H1 (cell line): Measurements from ENCODE around the gene TMOD4. TPM values are rescaled to one million over a fixed set of nuclear protein-coding genes. Genes with fewer than 3 reads are reported as not detected.

Experiments
- CTCF ChIA-PET: fragments of 300-600 bp; sonication (Branson Sonifier 250); formaldehyde crosslinking; loops from one replicate; lab custom pipeline; 2021; ENCODE audit not compliant: partially characterized antibody; lab: Charles Lee
- POLR2A ChIA-PET: fragments of 300-600 bp; sonication (Branson Sonifier 250); formaldehyde crosslinking; loops from one replicate; lab custom pipeline; 2021; ENCODE audit warnings: inconsistent platforms; ENCODE audit not compliant: partially characterized antibody; lab: Charles Lee
- DNase-seq, 2 experiments: peaks; one replicate each; pipeline versions ENCODE4 v3.0.0 to v3.0.0-alpha.2; 2010 to 2022; ENCODE audit warnings: low spot score in 2 of 2, low read depth in 1 of 2, mixed read lengths in 1 of 2
- FAIRE-seq: peaks from 2 replicates; lab custom pipeline; 2011; peaks lifted over from hg19 to GRCh38; lab: Jason Lieb, UNC
- H2AFZ ChIP-seq: 2 replicates; pipeline ENCODE4 v1.8.1; 2012; ENCODE audit warnings: low read length, inconsistent platforms
- H2AK5ac ChIP-seq: 2 replicates; pipeline ENCODE4 v1.6.1; 2013; ENCODE audit warnings: low read depth, low read length
- H2BK120ac ChIP-seq: replicated peaks from 2 replicates; pipeline ENCODE3; 2013; ENCODE audit warnings: low read depth, low read length, inconsistent platforms
- H2BK12ac ChIP-seq: 2 replicates; pipeline ENCODE4 v1.6.1; 2013; ENCODE audit warnings: low read depth, low read length
- H2BK15ac ChIP-seq: 2 replicates; pipeline ENCODE4 v1.6.1; 2013; ENCODE audit warnings: low read length
- H2BK20ac ChIP-seq: 2 replicates; pipeline ENCODE4 v1.6.1; 2013; ENCODE audit warnings: low read length
- H2BK5ac ChIP-seq: 2 replicates; pipeline ENCODE4 v1.6.1; 2013; ENCODE audit warnings: low read depth, low read length
- H3K14ac ChIP-seq: 2 replicates; pipeline ENCODE4 v1.6.1; 2013; ENCODE audit warnings: inconsistent platforms; ENCODE audit not compliant: insufficient read length
- H3K18ac ChIP-seq: 2 replicates; pipeline ENCODE4 v1.6.1; 2013; ENCODE audit warnings: low read length; ENCODE audit errors: extremely low read depth
- H3K23ac ChIP-seq: 2 replicates; pipeline ENCODE4 v1.6.1; 2013; ENCODE audit warnings: inconsistent platforms; ENCODE audit not compliant: insufficient read length
- H3K23me2 ChIP-seq: 2 replicates; pipeline ENCODE4 v1.6.1; 2013; ENCODE audit warnings: low read depth, low read length
- H3K27ac ChIP-seq: 2 replicates; pipeline ENCODE4 v1.6.1; 2011; ENCODE audit warnings: low read depth, low read length, inconsistent platforms
- H3K27me3 ChIP-seq, 4 experiments: replicated peaks in 1 of 4; 1 replicate in 1 of 4; 2 replicates in 3 of 4; pipeline versions ENCODE4 v1.6.1 to v1.8.1; 2011 to 2013; ENCODE audit warnings: low read length in 3 of 4, mild to moderate bottlenecking in 3 of 4, inconsistent platforms in 2 of 4, mixed read lengths in 2 of 4, moderate library complexity in 1 of 4; ENCODE audit not compliant: control insufficient read depth in 3 of 4, insufficient read depth in 3 of 4; ENCODE audit errors: extremely low read depth in 1 of 4
- H3K36me3 ChIP-seq, 4 experiments: 2 replicates each; pipeline versions ENCODE4 v1.6.1 to v1.8.1; 2011 to 2013; ENCODE audit warnings: mild to moderate bottlenecking in 4 of 4, low read length in 3 of 4, moderate library complexity in 2 of 4, control low read depth in 1 of 4, inconsistent platforms in 1 of 4; ENCODE audit not compliant: insufficient read depth in 4 of 4, control insufficient read depth in 2 of 4
- H3K4ac ChIP-seq: replicated peaks from 2 replicates; pipeline ENCODE3; 2013; ENCODE audit warnings: low read length, low read depth, mixed read lengths, inconsistent platforms; ENCODE audit not compliant: insufficient read length
- H3K4me1 ChIP-seq, 4 experiments: replicated peaks in 1 of 4; 1 replicate in 1 of 4; 2 replicates in 3 of 4; pipeline versions ENCODE4 v1.6.1 to v1.8.1; 2011 to 2013; ENCODE audit warnings: low read length in 3 of 4, inconsistent platforms in 2 of 4, mixed read lengths in 1 of 4; ENCODE audit not compliant: insufficient read depth in 4 of 4, control insufficient read depth in 3 of 4
- H3K4me2 ChIP-seq, 2 experiments: 2 replicates each; pipeline versions ENCODE4 v1.6.1 to v1.8.1; 2011 to 2013; ENCODE audit warnings: low read depth in 2 of 2, low read length in 2 of 2, control low read depth in 1 of 2, inconsistent platforms in 1 of 2, mild to moderate bottlenecking in 1 of 2; ENCODE audit not compliant: insufficient read depth in 1 of 2
- H3K4me3 ChIP-seq, 4 experiments: fragments of 200-600, 300-600 bp in 1 of 4; sonication (generic), shearing (Covaris generic), sonication (Bioruptor Twin) in 1 of 4; 2 replicates each; pipeline versions ENCODE4 v1.5.1 to v1.8.1; 2011 to 2016; ENCODE audit warnings: low read length in 4 of 4, low read depth in 3 of 4, control low read depth in 2 of 4, inconsistent platforms in 2 of 4, mild to moderate bottlenecking in 2 of 4, mixed read lengths in 1 of 4, moderate library complexity in 1 of 4; ENCODE audit not compliant: insufficient read depth in 2 of 4; ENCODE audit errors: extremely low read depth in 1 of 4
- H3K56ac ChIP-seq: replicated peaks from 2 replicates; pipeline ENCODE3; 2013; ENCODE audit warnings: low read depth, mild to moderate bottlenecking, mixed read lengths, low read length, inconsistent platforms; ENCODE audit not compliant: insufficient read length
- H3K79me1 ChIP-seq: 2 replicates; pipeline ENCODE4 v1.6.1; 2013; ENCODE audit warnings: low read depth, low read length, control low read depth
- H3K79me2 ChIP-seq, 2 experiments: 2 replicates each; pipeline versions ENCODE4 v1.6.1 to v1.8.1; 2012 to 2013; ENCODE audit warnings: low read length in 2 of 2, mild to moderate bottlenecking in 2 of 2, inconsistent platforms in 1 of 2; ENCODE audit not compliant: insufficient read depth in 2 of 2, control insufficient read depth in 1 of 2
- H3K9ac ChIP-seq, 4 experiments: replicated peaks in 1 of 4; 1 replicate in 1 of 4; 2 replicates in 3 of 4; pipeline versions ENCODE4 v1.6.1 to v1.8.1; 2011 to 2013; ENCODE audit warnings: low read depth in 3 of 4, low read length in 3 of 4, control low read depth in 2 of 4, mild to moderate bottlenecking in 2 of 4, moderate library complexity in 2 of 4, inconsistent platforms in 1 of 4; ENCODE audit errors: extremely low read depth in 1 of 4
- H3K9me3 ChIP-seq, 2 experiments: 2 replicates each; pipeline versions ENCODE4 v1.6.1 to v1.8.1; 2012 to 2013; ENCODE audit warnings: mild to moderate bottlenecking in 2 of 2, moderate library complexity in 2 of 2, control low read depth in 1 of 2, inconsistent platforms in 1 of 2, low read depth in 1 of 2, low read length in 1 of 2, mixed read lengths in 1 of 2; ENCODE audit not compliant: insufficient read depth in 2 of 2
- H4K20me1 ChIP-seq, 2 experiments: replicated peaks in 1 of 2; 2 replicates each; pipeline versions ENCODE3 to v1.8.1; 2011 to 2013; ENCODE audit warnings: inconsistent platforms in 2 of 2, low read length in 2 of 2, mild to moderate bottlenecking in 1 of 2; ENCODE audit not compliant: insufficient read depth in 2 of 2, control insufficient read depth in 1 of 2
- H4K5ac ChIP-seq: 2 replicates; pipeline ENCODE4 v1.6.1; 2013; ENCODE audit warnings: low read length, low read depth, mixed read lengths, inconsistent platforms; ENCODE audit not compliant: insufficient read length
- H4K8ac ChIP-seq: 2 replicates; pipeline ENCODE4 v1.8.0; 2013; ENCODE audit warnings: mild to moderate bottlenecking, moderate library complexity, low read length, inconsistent platforms; ENCODE audit not compliant: insufficient read depth; ENCODE audit errors: extremely low read depth
- H4K91ac ChIP-seq: replicated peaks from 2 replicates; pipeline ENCODE3; 2013; ENCODE audit warnings: low read length, mixed read lengths, inconsistent platforms; ENCODE audit not compliant: insufficient read length
- BACH1 ChIP-seq: IDR thresholded peaks from 2 replicates; pipeline ENCODE4 v1.6.1; 2012; ENCODE audit warnings: low read length, improper control_type of control experiment
- BRCA1 ChIP-seq: IDR thresholded peaks from 2 replicates; pipeline ENCODE4 v1.6.1; 2012; ENCODE audit warnings: low read depth, low read length, improper control_type of control experiment
- CHD1 ChIP-seq: IDR thresholded peaks from 2 replicates; pipeline ENCODE4 v1.6.1; 2012; ENCODE audit warnings: low read depth, low read length, improper control_type of control experiment
- NANOG ChIP-seq: IDR thresholded peaks from 2 replicates; pipeline ENCODE4 v1.6.1; 2011; ENCODE audit warnings: low read length, low read depth, mild to moderate bottlenecking, inconsistent platforms; ENCODE audit not compliant: insufficient read depth, poor library complexity, severe bottlenecking
- PHF8 ChIP-seq: fragments of 200-600 bp; sonication (generic); conservative IDR thresholded peaks from 2 replicates; pipeline ENCODE4 v1.7.1; 2012; ENCODE audit warnings: low read depth, mild to moderate bottlenecking, inconsistent platforms, low read length, moderate library complexity
- RNF2 ChIP-seq: fragments of 200-900, 300-1000 bp; sonication (generic); IDR thresholded peaks from 2 replicates; pipeline ENCODE4 v1.7.1; 2016; ENCODE audit warnings: borderline replicate concordance, low read depth, mild to moderate bottlenecking, antibody characterized with exemption, low read length; ENCODE audit not compliant: poor library complexity, severe bottlenecking; ENCODE audit errors: missing control alignments
- RXRA ChIP-seq: IDR thresholded peaks from 2 replicates; pipeline ENCODE4 v1.6.1; 2011; ENCODE audit warnings: low read depth, mild to moderate bottlenecking, low read length, moderate library complexity; ENCODE audit not compliant: insufficient read depth
- YY1 ChIP-seq: IDR thresholded peaks from 2 replicates; pipeline ENCODE4 v1.6.1; 2011; ENCODE audit warnings: low read depth, mild to moderate bottlenecking, low read length
- WGBS, 2 experiments: shearing (Covaris generic) in 1 of 2; methylation state at CpG; one replicate each; pipeline versions ENCODE4 v1.1.6 to v1.1.7; 2013 to 2015; ENCODE audit warnings: low lambda C conversion rate in 2 of 2, mixed read lengths in 2 of 2, inconsistent platforms in 1 of 2, low coverage in 1 of 2, missing lambda C conversion rate in 1 of 2; ENCODE audit not compliant: insufficient replicate concordance in 2 of 2, insufficient coverage in 1 of 2, insufficient read length in 1 of 2; ENCODE audit errors: extremely low coverage in 1 of 2, missing lambda C conversion rate in 1 of 2; 5-methylcytosine and 5-hydroxymethylcytosine counted together
- polyA plus RNA-seq, 7 experiments: library from polyadenylated mRNA; depleted of rRNA in 3 of 7; stranded (reverse) in 5 of 7; unstranded in 2 of 7; fragments of >200 nt in 5 of 7; fragments of 200-250 nt in 2 of 7; gene quantifications; 1 replicate in 5 of 7; 2 replicates in 1 of 7; 4 replicates in 1 of 7; pipeline versions ENCODE4 v1.2.1 to v1.2.3, GENCODE V29; 2011 to 2013; ENCODE audit warnings: missing spikeins in 2 of 7, mixed read lengths in 2 of 7
- total RNA-seq: library from RNA; stranded (reverse); fragmentation: NEBNext Ultra II Directional; extraction: Animal tissue kit (Norgen Biotek cat#: 25700); gene quantifications from 2 replicates; pipeline ENCODE4 v1.2.1, GENCODE V29; 2021

TMOD4 gene
- total and polyA plus RNA-seq, 2 of the 8 experiments (the other 6 are each of a cell fraction or from before 2014, with no cell fraction given) = 0.42 TPM; not detected in 1

DNA sequence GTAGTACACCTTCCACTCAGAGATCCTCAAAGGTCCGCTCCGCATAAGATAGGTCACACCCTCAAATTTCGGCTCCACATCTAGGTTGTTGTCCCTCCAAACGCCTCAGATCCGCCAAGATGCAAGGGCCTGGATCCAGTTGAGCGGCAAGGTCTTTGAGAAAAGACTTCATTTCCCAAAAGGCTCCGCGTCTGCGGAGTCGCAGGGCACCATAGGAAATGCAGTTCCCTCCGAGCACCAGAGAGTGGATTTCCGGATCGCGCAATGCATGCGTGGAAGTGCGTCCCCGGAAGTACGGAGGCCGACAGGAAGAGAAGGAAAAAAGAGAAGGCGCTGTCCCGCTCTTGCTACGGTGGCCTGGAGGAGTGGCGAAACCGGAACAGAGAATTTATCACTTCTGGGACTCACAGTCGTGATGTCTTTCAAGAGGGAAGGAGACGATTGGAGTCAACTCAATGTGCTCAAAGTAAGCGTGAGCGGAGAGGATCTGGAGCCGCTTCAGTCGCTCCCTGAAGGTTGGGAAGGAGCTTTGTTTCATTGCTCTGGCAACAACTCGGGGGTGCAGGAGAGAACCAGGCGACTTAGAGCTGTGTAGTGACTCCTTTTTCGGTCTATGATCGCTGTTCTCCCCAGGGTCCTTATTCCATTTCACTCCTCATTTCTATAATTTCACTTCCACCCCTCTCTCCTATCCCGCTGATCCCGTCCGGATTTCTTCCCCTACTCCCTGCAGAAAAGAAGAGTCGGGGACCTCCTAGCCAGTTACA lies 9.9 kb downstream of the TMOD4 start, which contains the start of the genes LYSMD1 and SCNM1:
TSS of gene LYSMD1 (minus strand) at position 165 of the 767 bp plus-strand sequence. CDS start 644 bp downstream, outside the sequence.
TSS of gene SCNM1 (plus strand) at position 407 of the 767 bp plus-strand sequence. CDS start at position 416, 9 bp downstream.
- FAIRE-seq (peak; percentile 92), DNase-seq (peak; percentile 90 to 93)
- WGBS, 2 experiments = 2% methylated on average over 38 of the region's 38 CpGs; no CpG with 5 or more reads in 1 of the 2 experiments
- Histone ChIP-seq H4K8ac (peak within 1 kb of the TSS; percentile 86), H4K20me1 (no peaks in the 10 kb centered on the region), H2BK15ac (0 out of 2 replicates have a peak within 1 kb of the TSS, but pooled peaks have one; percentile 10), H3K4me1 (peaks cover 5 to 10% (median 5%) of the 10 kb centered on the region in 4 experiments), H4K91ac (no peak within 1 kb of the TSS), H3K23ac (no peak within 1 kb of the TSS), H3K27me3 (no peaks in the 10 kb centered on the region), H3K79me1 (0 out of 2 replicates have a peak, but pooled peaks cover 3% of the 10 kb centered on the region), H2BK12ac (peak within 1 kb of the TSS; percentile 20; the same call in 1 of the 2 replicates), H3K27ac (peak within 1 kb of the TSS; percentile 42), H2AFZ (peak within 1 kb of the TSS; percentile 93), H3K9ac (peak within 1 kb of the TSS; percentile 79 to 89 (median 81)), H3K4me2 (peak within 1 kb of the TSS; percentile 86 to 89), H2BK5ac (peak within 1 kb of the TSS; percentile 85), H2BK20ac (0 out of 2 replicates have a peak within 1 kb of the TSS, but pooled peaks have one; percentile 15), H3K4me3 (peak within 1 kb of the TSS; percentile 80 to 99 (median 95)), H2AK5ac (no peak within 1 kb of the TSS; the same call in 1 of the 2 replicates), H3K56ac (peak within 1 kb of the TSS; percentile 56), H3K36me3 (peaks cover 0 to 18% (median 5%) of the 10 kb centered on the region in 4 experiments; a peak in 5 of 8 replicates), H2BK120ac (no peak within 1 kb of the TSS), H3K23me2 (peaks cover 17% of the 10 kb centered on the region), H3K4ac (no peak within 1 kb of the TSS), H3K14ac (no peak within 1 kb of the TSS), H3K18ac (peak within 1 kb of the TSS; percentile 89; the same call in 1 of the 2 replicates), H4K5ac (peak within 1 kb of the TSS; percentile 22), H3K79me2 (peaks cover 0 to 12% of the 10 kb centered on the region in 2 experiments; a peak in 2 of 4 replicates), H3K9me3 (no peaks in the 10 kb centered on the region)
- CTCF ChIA-PET = interaction anchor here (1.0 to 2.7 kb wide), 8 partner anchors 10 to 118 kb away, joined by 3 to 11 read pairs (median 4); partner anchors contain the start of genes C1orf56, TMOD4 and VPS72
- POLR2A ChIA-PET = interaction anchor here (0.6 to 2.4 kb wide), 17 partner anchors 9 to 198 kb away, joined by 3 to 13 read pairs (median 5); partner anchors contain the start of genes PSMD4, TMOD4 and TNFAIP8L2
- TF ChIP-seq NANOG = no peak
- TF ChIP-seq CHD1 = no peak
- TF ChIP-seq PHF8 = peak; percentile 57; the same call in 1 of the 2 replicates
- TF ChIP-seq BACH1 = 0 out of 2 replicates have a peak, but pooled peaks have one; percentile 53
- peak; percentile 78 for TF ChIP-seq YY1
- TF ChIP-seq RXRA = no peak
- no peak for TF ChIP-seq BRCA1
- no peak for TF ChIP-seq RNF2
